ENCODE data around the gene SVOPL. TPM values are rescaled to one million over a fixed set of nuclear protein-coding genes. Genes with fewer than 3 reads are reported as not detected.

The SVOPL gene
- total RNA-seq, 6 donors from 2014 or later = under 0.01 to 0.63 (median 0.59) TPM; not detected in 3

- DNase-seq (no peak), ATAC-seq (ENCODE audit: low FRiP score in 2 of 2) (no peak)
- no peaks in the 10 kb centered on the region for H3K9me3 ChIP-seq
- H3K4me3 ChIP-seq = no peak overlapping the region
- no peaks in the 10 kb centered on the region for H3K36me3 ChIP-seq
- H3K27ac ChIP-seq = no peak overlapping the region
- no peaks in the 10 kb centered on the region for H3K27me3 ChIP-seq
- WGBS, 2 donors = 87 to 90% methylated on average over 3 of the region's 4 CpGs
- peaks cover 0 to 4% (median 0%) of the 10 kb centered on the region in 4 donors for H3K4me1 ChIP-seq
- no peak for TF ChIP-seq CTCF (IDR thresholded peaks at IDR 0.05)
- no peak for TF ChIP-seq POLR2AphosphoS5 (IDR thresholded peaks at IDR 0.05)
- no peak for TF ChIP-seq POLR2A (IDR thresholded peaks at IDR 0.05)
- TF ChIP-seq EP300 (IDR thresholded peaks at IDR 0.05) = no peak
Observed at GRCh38 chr7:138669364-138669763, 31.8 kb downstream of the SVOPL start.

GRCh38 chr7:138668946-138669345 lies 32.2 kb downstream of the SVOPL start:
- Histone ChIP-seq H3K27me3 (no peaks in the 10 kb centered on the region), H3K27ac (no peak overlapping the region), H3K36me3 (no peaks in the 10 kb centered on the region), H3K9me3 (no peaks in the 10 kb centered on the region), H3K4me1 (peaks cover 0 to 8% (median 0%) of the 10 kb centered on the region in 4 donors), H3K4me3 (no peak overlapping the region)
- ATAC-seq (ENCODE audit: low FRiP score in 2 of 2) = no peak
- WGBS, 2 donors = 71 to 94% methylated on average over 3 of the region's 3 CpGs
- no peak for TF ChIP-seq POLR2AphosphoS5 (IDR thresholded peaks at IDR 0.05)
- TF ChIP-seq CTCF (IDR thresholded peaks at IDR 0.05) = no peak
- no peak for TF ChIP-seq POLR2A (IDR thresholded peaks at IDR 0.05)
- no peak for DNase-seq

- no peak for TF ChIP-seq POLR2A (IDR thresholded peaks at IDR 0.05)
- TF ChIP-seq CTCF (IDR thresholded peaks at IDR 0.05) = no peak
- no peak for TF ChIP-seq EP300 (IDR thresholded peaks at IDR 0.05)
- no peak for TF ChIP-seq POLR2AphosphoS5 (IDR thresholded peaks at IDR 0.05)
- no peaks in the 10 kb centered on the region for H3K27me3 ChIP-seq
- no peaks in the 10 kb centered on the region for H3K36me3 ChIP-seq
- no peaks in the 10 kb centered on the region for H3K9me3 ChIP-seq
- H3K4me3 ChIP-seq = no peak overlapping the region
- no peak overlapping the region for H3K27ac ChIP-seq
- no peak for ATAC-seq (ENCODE audit: low FRiP score in 2 of 2)
- WGBS, 2 donors = 94 to 98% methylated on average over 2 of the region's 2 CpGs
- no peak for DNase-seq
- peaks cover 0 to 8% (median 0%) of the 10 kb centered on the region in 4 donors for H3K4me1 ChIP-seq
Observed at GRCh38 chr7:138668229-138668596, 32.9 kb downstream of the SVOPL start.

GRCh38 chr7:138667535-138668228 lies 33.5 kb downstream of the SVOPL start:
- TF ChIP-seq POLR2A (IDR thresholded peaks at IDR 0.05) = no peak
- TF ChIP-seq CTCF (IDR thresholded peaks at IDR 0.05) = no peak
- TF ChIP-seq POLR2AphosphoS5 (IDR thresholded peaks at IDR 0.05) = no peak
- TF ChIP-seq EP300 (IDR thresholded peaks at IDR 0.05) = no peak
- DNase-seq = no peak
- no peaks in the 10 kb centered on the region for H3K27me3 ChIP-seq
- WGBS, 2 donors = 73 to 77% methylated on average over 6 of the region's 6 CpGs
- no peak for ATAC-seq (ENCODE audit: low FRiP score in 2 of 2)
- H3K4me1 ChIP-seq = peaks cover 0 to 8% (median 0%) of the 10 kb centered on the region in 4 donors
- no peaks in the 10 kb centered on the region for H3K9me3 ChIP-seq
- H3K27ac ChIP-seq = no peak overlapping the region
- H3K36me3 ChIP-seq = no peaks in the 10 kb centered on the region
- H3K4me3 ChIP-seq = no peak overlapping the region

GRCh38 chr7:138666385-138666784 lies 34.8 kb downstream of the SVOPL start:
- DNase-seq (no peak), ATAC-seq (ENCODE audit: low FRiP score in 2 of 2) (no peak)
- 18 to 22% methylated on average over 2 of the region's 2 CpGs for WGBS, 2 donors
- peaks cover 0 to 8% (median 0%) of the 10 kb centered on the region in 4 donors for H3K4me1 ChIP-seq
- TF ChIP-seq POLR2A (IDR thresholded peaks at IDR 0.05) (no peak), CTCF (IDR thresholded peaks at IDR 0.05) (no peak), EP300 (IDR thresholded peaks at IDR 0.05) (no peak), POLR2AphosphoS5 (IDR thresholded peaks at IDR 0.05) (no peak)
- no peaks in the 10 kb centered on the region for H3K27me3 ChIP-seq
- no peaks in the 10 kb centered on the region for H3K9me3 ChIP-seq
- H3K36me3 ChIP-seq = no peaks in the 10 kb centered on the region
- no peak overlapping the region for H3K27ac ChIP-seq
- no peak overlapping the region for H3K4me3 ChIP-seq

Measured in upper lobe of left lung (tissue), 6 donors.